ENCODE data around the gene HEXD. TPM values are rescaled to one million over a fixed set of nuclear protein-coding genes. Genes with fewer than 3 reads are reported as not detected.

Gene HEXD
- total RNA-seq, 4 donors from 2014 or later, result 13.9 to 31.9 (median 19.1) TPM

Small RNAs within 50 kb of the gene (small RNA-seq; reads per million reads assigned to genes)
- gene RF00019, result 0 reads per million in 4 donors

Other genes starting within 250 kb of the HEXD start
- gene CCDC57, start 205.5 kb upstream of the HEXD start, total RNA-seq, result 10 to 100 TPM in 3 of 4 donors, 1 to 10 TPM in 1; 6.5 to 28.2 (median 16.2) TPM
- gene SLC16A3, start 189.3 kb upstream of the HEXD start, total RNA-seq, result 10 to 100 TPM; 11.2 to 38.5 (median 22.1) TPM
- 10 to 100 TPM; 23.4 to 92.1 (median 72.4) TPM for gene CSNK1D, start 144.6 kb upstream of the HEXD start, total RNA-seq
- gene CD7, start 100.7 kb upstream of the HEXD start, total RNA-seq, result 1 to 10 TPM in 1 of 4 donors, under 1 TPM in 2, not detected in 1; 0.58 to 1.7 (median 0.94) TPM
- gene SECTM1, start 84.6 kb upstream of the HEXD start, total RNA-seq, result 10 to 100 TPM in 3 of 4 donors, 1 to 10 TPM in 1; 6.1 to 22.3 (median 17.6) TPM
- not detected for gene TEX19, start 59.1 kb upstream of the HEXD start, total RNA-seq
- not detected for gene UTS2R, start 46.6 kb upstream of the HEXD start, total RNA-seq
- 10 to 100 TPM; 26.4 to 39.5 (median 28.8) TPM for gene OGFOD3, start 239 bp downstream of the HEXD start, total RNA-seq
- 10 to 100 TPM; 53.8 to 78.5 (median 59.4) TPM for gene CYBC1, start 32.4 kb downstream of the HEXD start, total RNA-seq
- gene NARF, start 40.4 kb downstream of the HEXD start, total RNA-seq, result 10 to 100 TPM; 30.4 to 78.1 (median 44.9) TPM
- 10 to 100 TPM; 35.1 to 63.4 (median 52.6) TPM for gene FOXK2, start 101.4 kb downstream of the HEXD start, total RNA-seq
- gene WDR45B, start 230.1 kb downstream of the HEXD start, total RNA-seq, result 10 to 100 TPM; 70.8 to 77.4 (median 76.4) TPM